Mesenchymal stem cell (in vitro differentiated cells and primary cell): ENCODE data around the gene ASTN2.

ENCODE experiments used
- DNase-seq: peaks from one replicate; pipeline ENCODE4 v3.0.0-alpha.2; 2013
- H2AFZ ChIP-seq: one replicate; pipeline ENCODE4 v1.6.1; 2013; ENCODE audit warnings: low read depth, mild to moderate bottlenecking, control low read depth, inconsistent platforms, low read length, moderate library complexity
- H2AK5ac ChIP-seq: 2 replicates; pipeline ENCODE4 v1.6.1; 2013; ENCODE audit warnings: low read length, moderate library complexity, mild to moderate bottlenecking, inconsistent platforms; ENCODE audit not compliant: severe bottlenecking
- H2BK120ac ChIP-seq: one replicate; pipeline ENCODE4 v1.6.1; 2013; ENCODE audit warnings: low read depth, mild to moderate bottlenecking, inconsistent platforms, low read length, moderate library complexity
- H2BK12ac ChIP-seq, 2 experiments: one replicate each; pipeline ENCODE4 v1.6.1; 2013; ENCODE audit warnings: inconsistent platforms in 2 of 2, low read length in 2 of 2, mild to moderate bottlenecking in 2 of 2, moderate library complexity in 2 of 2, control low read depth in 1 of 2
- H2BK15ac ChIP-seq: one replicate; pipeline ENCODE4 v1.6.1; 2013; ENCODE audit warnings: mild to moderate bottlenecking, low read depth, inconsistent platforms; ENCODE audit not compliant: poor library complexity, severe bottlenecking
- H2BK5ac ChIP-seq: 2 replicates; pipeline ENCODE4 v1.6.1; 2013; ENCODE audit warnings: low read depth, mild to moderate bottlenecking, low read length, control low read depth, inconsistent platforms; ENCODE audit not compliant: poor library complexity, severe bottlenecking
- H3K14ac ChIP-seq, 2 experiments: one replicate each; pipeline ENCODE4 v1.6.1; 2013; ENCODE audit warnings: inconsistent platforms in 2 of 2, low read length in 2 of 2, control low read depth in 1 of 2, mild to moderate bottlenecking in 1 of 2, moderate library complexity in 1 of 2
- H3K18ac ChIP-seq, 2 experiments: one replicate each; pipeline ENCODE4 v1.6.1; 2013; ENCODE audit warnings: inconsistent platforms in 2 of 2, low read length in 2 of 2, control low read depth in 1 of 2, low read depth in 1 of 2, mild to moderate bottlenecking in 1 of 2
- H3K23ac ChIP-seq, 2 experiments: one replicate each; pipeline ENCODE4 v1.6.1; 2013; ENCODE audit warnings: inconsistent platforms in 2 of 2, low read length in 2 of 2, mild to moderate bottlenecking in 2 of 2, moderate library complexity in 2 of 2, control low read depth in 1 of 2
- H3K27ac ChIP-seq: 2 replicates; pipeline ENCODE4 v1.5.1; 2013; ENCODE audit warnings: mild to moderate bottlenecking, moderate library complexity, low read length, control low read depth, inconsistent platforms; ENCODE audit not compliant: poor library complexity, severe bottlenecking
- H3K27me3 ChIP-seq, 2 experiments: 2 replicates each; pipeline versions ENCODE4 v1.6.1 to v1.7.0; 2013; ENCODE audit warnings: low read length in 2 of 2, mild to moderate bottlenecking in 2 of 2, moderate library complexity in 2 of 2, control low read depth in 1 of 2, inconsistent platforms in 1 of 2; ENCODE audit not compliant: control insufficient read depth in 1 of 2, insufficient read depth in 1 of 2
- H3K36me3 ChIP-seq, 2 experiments: 2 replicates each; pipeline versions ENCODE4 v1.6.1 to v1.7.0; 2013; ENCODE audit warnings: low read length in 2 of 2, control low read depth in 1 of 2, inconsistent platforms in 1 of 2, low read depth in 1 of 2, mild to moderate bottlenecking in 1 of 2; ENCODE audit not compliant: insufficient read depth in 2 of 2, control insufficient read depth in 1 of 2
- H3K4ac ChIP-seq, 2 experiments: one replicate each; pipeline ENCODE4 v1.6.1; 2013; ENCODE audit warnings: inconsistent platforms in 2 of 2, low read length in 2 of 2, mild to moderate bottlenecking in 2 of 2, moderate library complexity in 2 of 2, control low read depth in 1 of 2, low read depth in 1 of 2
- H3K4me1 ChIP-seq: 2 replicates; pipeline ENCODE4 v1.6.1; 2013; ENCODE audit warnings: low read depth, low read length, control low read depth; ENCODE audit not compliant: control insufficient read depth, insufficient read depth
- H3K4me2 ChIP-seq: 2 replicates; pipeline ENCODE4 v1.6.1; 2013; ENCODE audit warnings: low read length, mild to moderate bottlenecking, inconsistent platforms; ENCODE audit not compliant: poor library complexity, severe bottlenecking
- H3K4me3 ChIP-seq, 2 experiments: 2 replicates each; pipeline versions ENCODE4 v1.5.1 to v1.7.0; 2013; ENCODE audit warnings: low read length in 2 of 2, mild to moderate bottlenecking in 2 of 2, control low read depth in 1 of 2, low read depth in 1 of 2; ENCODE audit not compliant: insufficient read depth in 1 of 2
- H3K79me1 ChIP-seq: replicated peaks from 2 replicates; pipeline ENCODE4 v1.6.1; 2013; ENCODE audit warnings: mild to moderate bottlenecking, control low read depth, low read length, inconsistent platforms; ENCODE audit not compliant: poor library complexity, severe bottlenecking
- H3K9ac ChIP-seq: 2 replicates; pipeline ENCODE4 v1.7.0; 2013; ENCODE audit warnings: mild to moderate bottlenecking, low read length, moderate library complexity
- H3K9me3 ChIP-seq: 2 replicates; pipeline ENCODE4 v1.7.0; 2013; ENCODE audit warnings: mild to moderate bottlenecking, low read length; ENCODE audit not compliant: control insufficient read depth
- H4K8ac ChIP-seq: one replicate; pipeline ENCODE4 v1.6.1; 2013; ENCODE audit warnings: inconsistent platforms, mild to moderate bottlenecking, low read length, moderate library complexity
- H4K91ac ChIP-seq: one replicate; pipeline ENCODE4 v1.6.1; 2013; ENCODE audit warnings: mild to moderate bottlenecking, low read length, inconsistent platforms
- WGBS: methylation state at CpG from one replicate; pipeline ENCODE4 v1.1.7; 2013; ENCODE audit warnings: mixed read lengths; 5-methylcytosine and 5-hydroxymethylcytosine counted together

ASTN2 gene

GRCh38 chr9:116432051-116432450, 982.8 kb downstream of the ASTN2 start:
- H3K4ac ChIP-seq = no peak overlapping the region
- H2BK12ac ChIP-seq = no peak overlapping the region
- H3K23ac ChIP-seq = no peak overlapping the region
- H4K91ac ChIP-seq = no peak overlapping the region
- H3K9me3 ChIP-seq = no peaks in the 10 kb centered on the region
- H3K18ac ChIP-seq = no peak overlapping the region
- no peak overlapping the region for H2AFZ ChIP-seq
- WGBS = 63% methylated on average over 1 of the region's 1 CpG
- no peak overlapping the region for H4K8ac ChIP-seq
- no peaks in the 10 kb centered on the region for H3K79me1 ChIP-seq
- no peak overlapping the region for H3K4me3 ChIP-seq
- no peak overlapping the region for H2AK5ac ChIP-seq
- no peaks in the 10 kb centered on the region for H3K4me1 ChIP-seq
- H2BK5ac ChIP-seq = no peak overlapping the region
- no peak overlapping the region for H2BK120ac ChIP-seq
- H2BK15ac ChIP-seq = no peak overlapping the region
- H3K9ac ChIP-seq = no peak overlapping the region
- no peak overlapping the region for H3K27ac ChIP-seq
- no peaks in the 10 kb centered on the region for H3K27me3 ChIP-seq
- H3K36me3 ChIP-seq = peaks cover 0 to 3% of the 10 kb centered on the region in 2 experiments
- no peak overlapping the region for H3K14ac ChIP-seq
- DNase-seq = peak; percentile 62
- no peak overlapping the region for H3K4me2 ChIP-seq

- no peak for DNase-seq
Observed at GRCh38 chr9:116430849-116431248, 984.0 kb downstream of the ASTN2 start.

GRCh38 chr9:116425244-116425643, 989.6 kb downstream of the ASTN2 start:
- no peak overlapping the region for H3K18ac ChIP-seq
- no peak overlapping the region for H4K8ac ChIP-seq
- H3K4me1 ChIP-seq = no peaks in the 10 kb centered on the region
- no peak overlapping the region for H2BK15ac ChIP-seq
- H4K91ac ChIP-seq = no peak overlapping the region
- H3K4me3 ChIP-seq = no peak overlapping the region
- no peak overlapping the region for H2AFZ ChIP-seq
- no peak overlapping the region for H2AK5ac ChIP-seq
- H3K27me3 ChIP-seq = no peaks in the 10 kb centered on the region
- H3K9me3 ChIP-seq = no peaks in the 10 kb centered on the region
- H2BK5ac ChIP-seq = no peak overlapping the region
- no peak overlapping the region for H3K4ac ChIP-seq
- H2BK12ac ChIP-seq = no peak overlapping the region
- H3K4me2 ChIP-seq = no peak overlapping the region
- H3K27ac ChIP-seq = no peak overlapping the region
- H2BK120ac ChIP-seq = no peak overlapping the region
- no peak overlapping the region for H3K14ac ChIP-seq
- peaks cover 5 to 9% of the 10 kb centered on the region in 2 experiments for H3K36me3 ChIP-seq
- DNase-seq = no peak
- no peak overlapping the region for H3K23ac ChIP-seq
- 100% methylated on average over 1 of the region's 2 CpGs for WGBS
- H3K9ac ChIP-seq = no peak overlapping the region
- H3K79me1 ChIP-seq = no peaks in the 10 kb centered on the region

More at GRCh38 chr9:116430849-116431248, 984.0 kb downstream of the ASTN2 start:
- Histone ChIP-seq H3K18ac (peak overlapping the region in 1 of 2 experiments; percentile 8), H3K4me1 (no peaks in the 10 kb centered on the region), H2BK15ac (no peak overlapping the region), H2AK5ac (no peak overlapping the region), H3K79me1 (no peaks in the 10 kb centered on the region), H3K27me3 (no peaks in the 10 kb centered on the region), H2BK120ac (no peak overlapping the region), H4K8ac (no peak overlapping the region), H3K27ac (no peak overlapping the region), H3K14ac (no peak overlapping the region), H3K4ac (no peak overlapping the region), H3K9ac (no peak overlapping the region), H3K36me3 (peaks cover under 1 to 3% of the 10 kb centered on the region in 2 experiments), H3K4me3 (no peak overlapping the region), H3K9me3 (no peaks in the 10 kb centered on the region), H2BK12ac (no peak overlapping the region), H3K4me2 (no peak overlapping the region), H4K91ac (no peak overlapping the region), H2AFZ (no peak overlapping the region), H3K23ac (no peak overlapping the region), H2BK5ac (no peak overlapping the region)
- 86% methylated on average over 3 of the region's 3 CpGs for WGBS

GRCh38 chr9:116423149-116423548, 991.7 kb downstream of the ASTN2 start:
- Histone ChIP-seq H2AK5ac (no peak overlapping the region), H4K91ac (no peak overlapping the region), H2AFZ (no peak overlapping the region), H2BK12ac (no peak overlapping the region), H3K36me3 (peaks cover 5 to 9% of the 10 kb centered on the region in 2 experiments), H3K27ac (no peak overlapping the region), H3K18ac (no peak overlapping the region), H2BK15ac (no peak overlapping the region), H3K79me1 (no peaks in the 10 kb centered on the region), H3K9me3 (no peaks in the 10 kb centered on the region), H3K14ac (no peak overlapping the region), H3K4me3 (no peak overlapping the region), H2BK5ac (no peak overlapping the region), H3K4ac (no peak overlapping the region), H4K8ac (no peak overlapping the region), H2BK120ac (no peak overlapping the region), H3K9ac (no peak overlapping the region), H3K23ac (no peak overlapping the region), H3K4me1 (no peaks in the 10 kb centered on the region), H3K27me3 (no peaks in the 10 kb centered on the region), H3K4me2 (no peak overlapping the region)
- WGBS = 94% methylated on average over 1 of the region's 1 CpG
- DNase-seq = no peak
